Trophoblast cell (in vitro differentiated cells and primary cell): ENCODE measurements around the gene SLC2A4.
A peak's percentile ranks its signal among the peaks of the same experiment; 100 is the strongest.

Experiments
- DNase-seq, 2 donors: peaks; one replicate each; pipeline ENCODE4 v3.0.0-alpha.2; 2016
- H2AFZ ChIP-seq: 2 replicates; pipeline ENCODE4 v1.6.1; 2013; ENCODE audit warnings: low read length, moderate library complexity, mild to moderate bottlenecking; ENCODE audit not compliant: insufficient read depth, poor library complexity
- H2AK5ac ChIP-seq: 2 replicates; pipeline ENCODE4 v1.6.1; 2013; ENCODE audit warnings: mild to moderate bottlenecking, low read length
- H2BK120ac ChIP-seq: 2 replicates; pipeline ENCODE4 v1.6.1; 2013; ENCODE audit warnings: low read length, mild to moderate bottlenecking, moderate library complexity; ENCODE audit not compliant: insufficient read depth, poor library complexity
- H2BK12ac ChIP-seq: 2 replicates; pipeline ENCODE4 v1.6.1; 2013; ENCODE audit warnings: mild to moderate bottlenecking, low read length, moderate library complexity
- H2BK5ac ChIP-seq: 2 replicates; pipeline ENCODE4 v1.6.1; 2013; ENCODE audit warnings: low read length, low read depth, moderate library complexity, mild to moderate bottlenecking; ENCODE audit not compliant: poor library complexity
- H3K14ac ChIP-seq: 2 replicates; pipeline ENCODE4 v1.6.1; 2013; ENCODE audit warnings: mild to moderate bottlenecking, low read length
- H3K18ac ChIP-seq: 2 replicates; pipeline ENCODE4 v1.6.1; 2013; ENCODE audit warnings: mild to moderate bottlenecking, low read length
- H3K23ac ChIP-seq: 2 replicates; pipeline ENCODE4 v1.6.1; 2013; ENCODE audit warnings: low read length
- H3K27ac ChIP-seq: 2 replicates; pipeline ENCODE4 v1.5.1; 2013; ENCODE audit warnings: low read depth, mild to moderate bottlenecking, inconsistent platforms, low read length, moderate library complexity
- H3K27me3 ChIP-seq: 2 replicates; pipeline ENCODE4 v1.6.1; 2013; ENCODE audit warnings: inconsistent platforms, mild to moderate bottlenecking, low read length, moderate library complexity; ENCODE audit not compliant: insufficient read depth
- H3K36me3 ChIP-seq, 2 experiments: 1 replicate in 1 of 2; 2 replicates in 1 of 2; pipeline ENCODE4 v1.6.1; 2013; ENCODE audit warnings: low read length in 2 of 2, mild to moderate bottlenecking in 2 of 2, moderate library complexity in 1 of 2; ENCODE audit not compliant: insufficient read depth in 2 of 2, control insufficient read depth in 1 of 2
- H3K4ac ChIP-seq: 2 replicates; pipeline ENCODE4 v1.6.1; 2013; ENCODE audit warnings: low read depth, mild to moderate bottlenecking, low read length, moderate library complexity
- H3K4me1 ChIP-seq, 2 experiments: 1 replicate in 1 of 2; 2 replicates in 1 of 2; pipeline ENCODE4 v1.6.1; 2013; ENCODE audit warnings: low read length in 2 of 2, mild to moderate bottlenecking in 2 of 2, moderate library complexity in 1 of 2; ENCODE audit not compliant: insufficient read depth in 2 of 2, control insufficient read depth in 1 of 2
- H3K4me2 ChIP-seq: 2 replicates; pipeline ENCODE4 v1.6.1; 2013; ENCODE audit warnings: inconsistent platforms, mild to moderate bottlenecking, low read length, moderate library complexity
- H3K4me3 ChIP-seq: 2 replicates; pipeline ENCODE4 v1.5.1; 2013; ENCODE audit warnings: mild to moderate bottlenecking, low read depth, low read length, inconsistent platforms
- H3K79me1 ChIP-seq: one replicate; pipeline ENCODE4 v1.6.1; 2013; ENCODE audit warnings: low read length
- H3K79me2 ChIP-seq: 2 replicates; pipeline ENCODE4 v1.6.1; 2013; ENCODE audit warnings: low read length, mild to moderate bottlenecking; ENCODE audit not compliant: control insufficient read depth, insufficient read depth, poor library complexity
- H3K9ac ChIP-seq: 2 replicates; pipeline ENCODE4 v1.6.1; 2013; ENCODE audit warnings: mild to moderate bottlenecking, low read length
- H3K9me3 ChIP-seq: 2 replicates; pipeline ENCODE4 v1.6.1; 2013; ENCODE audit warnings: low read depth, mild to moderate bottlenecking, control low read depth, inconsistent platforms, low read length; ENCODE audit not compliant: insufficient read depth
- H4K12ac ChIP-seq: 2 replicates; pipeline ENCODE4 v1.6.1; 2013; ENCODE audit warnings: low read depth, mild to moderate bottlenecking, low read length, moderate library complexity
- H4K8ac ChIP-seq: 2 replicates; pipeline ENCODE4 v1.6.1; 2013; ENCODE audit warnings: low read depth, mild to moderate bottlenecking, low read length, moderate library complexity
- H4K91ac ChIP-seq: one replicate; pipeline ENCODE4 v1.6.1; 2013; ENCODE audit warnings: low read depth, mild to moderate bottlenecking, low read length, moderate library complexity
- WGBS: extraction: QIAGEN DNeasy Blood & Tissue Kit; methylation state at CpG from one replicate; pipeline ENCODE4 v1.1.7; 2013; ENCODE audit warnings: missing lambda C conversion rate; ENCODE audit not compliant: insufficient read length, insufficient coverage; ENCODE audit errors: extremely low coverage; 5-methylcytosine and 5-hydroxymethylcytosine counted together

SLC2A4 gene

GRCh38 chr17:7308625-7309433 lies 27.3 kb downstream of the SLC2A4 start:
- peaks cover 4 to 5% of the 10 kb centered on the region in 2 experiments for H3K4me1 ChIP-seq
- H3K23ac ChIP-seq, result no peak overlapping the region
- H3K18ac ChIP-seq, result peak overlapping the region; percentile 98
- peak overlapping the region; percentile 90 for H3K27ac ChIP-seq
- peak; percentile 72 to 82 for DNase-seq
- peak overlapping the region; percentile 99 for H3K9ac ChIP-seq
- H4K12ac ChIP-seq, result peak overlapping the region; percentile 69
- peak overlapping the region; percentile 82 for H2BK120ac ChIP-seq
- H2BK12ac ChIP-seq, result no peak overlapping the region
- peaks cover 33 to 41% of the 10 kb centered on the region in 2 experiments for H3K36me3 ChIP-seq
- H3K79me1 ChIP-seq, result peaks cover 16% of the 10 kb centered on the region
- peak overlapping the region; percentile 94 for H4K91ac ChIP-seq
- peak overlapping the region; percentile 96 for H2AK5ac ChIP-seq
- peak overlapping the region; percentile 96 for H4K8ac ChIP-seq
- peak overlapping the region; percentile 97 for H3K4me2 ChIP-seq
- no peak overlapping the region for H2AFZ ChIP-seq
- no peaks in the 10 kb centered on the region for H3K27me3 ChIP-seq
- WGBS, result no CpG with 5 or more reads among the region's 14 CpGs
- H3K4me3 ChIP-seq, result peak overlapping the region; percentile 99
- H3K14ac ChIP-seq, result peak overlapping the region; percentile 97
- H3K9me3 ChIP-seq, result no peaks in the 10 kb centered on the region
- peak overlapping the region; percentile 95 for H2BK5ac ChIP-seq
- peaks cover 22% of the 10 kb centered on the region for H3K79me2 ChIP-seq
- peak overlapping the region; percentile 80 for H3K4ac ChIP-seq

- no peak overlapping the region for H3K14ac ChIP-seq
- no peak overlapping the region for H3K27ac ChIP-seq
- H2BK12ac ChIP-seq, result no peak overlapping the region
- H3K4ac ChIP-seq, result peak overlapping the region; percentile 82
- H3K4me3 ChIP-seq, result no peak overlapping the region
- DNase-seq, result no peak
- H3K4me1 ChIP-seq, result peaks cover 4 to 6% of the 10 kb centered on the region in 2 experiments
- H3K79me2 ChIP-seq, result peaks cover 22% of the 10 kb centered on the region
- H3K9ac ChIP-seq, result no peak overlapping the region
- no peak overlapping the region for H3K23ac ChIP-seq
- peaks cover 16% of the 10 kb centered on the region for H3K79me1 ChIP-seq
- no peaks in the 10 kb centered on the region for H3K9me3 ChIP-seq
- H2AFZ ChIP-seq, result no peak overlapping the region
- no peak overlapping the region for H3K18ac ChIP-seq
- H3K4me2 ChIP-seq, result no peak overlapping the region
- no peak overlapping the region for H4K12ac ChIP-seq
- H4K91ac ChIP-seq, result no peak overlapping the region
- no peak overlapping the region for H2BK120ac ChIP-seq
- no peak overlapping the region for H2BK5ac ChIP-seq
- peaks cover 35 to 44% of the 10 kb centered on the region in 2 experiments for H3K36me3 ChIP-seq
- no peaks in the 10 kb centered on the region for H3K27me3 ChIP-seq
- H2AK5ac ChIP-seq, result no peak overlapping the region
- no CpG with 5 or more reads among the region's 12 CpGs for WGBS
- no peak overlapping the region for H4K8ac ChIP-seq
These were observed 28.1 kb downstream of the SLC2A4 start for GRCh38 chr17:7309628-7310027.

GRCh38 chr17:7311110-7311705 lies 29.7 kb downstream of the SLC2A4 start:
- H3K18ac ChIP-seq, result no peak overlapping the region
- no peak overlapping the region for H3K9ac ChIP-seq
- H4K8ac ChIP-seq, result no peak overlapping the region
- peaks cover 24% of the 10 kb centered on the region for H3K79me2 ChIP-seq
- no peak overlapping the region for H3K4me3 ChIP-seq
- DNase-seq, result no peak
- H2BK12ac ChIP-seq, result no peak overlapping the region
- no peak overlapping the region for H3K4ac ChIP-seq
- no peak overlapping the region for H2BK120ac ChIP-seq
- H3K4me2 ChIP-seq, result no peak overlapping the region
- peaks cover 40 to 50% of the 10 kb centered on the region in 2 experiments for H3K36me3 ChIP-seq
- no peak overlapping the region for H4K12ac ChIP-seq
- no peaks in the 10 kb centered on the region for H3K27me3 ChIP-seq
- H3K27ac ChIP-seq, result no peak overlapping the region
- no peaks in the 10 kb centered on the region for H3K9me3 ChIP-seq
- no peak overlapping the region for H4K91ac ChIP-seq
- no peak overlapping the region for H3K23ac ChIP-seq
- H3K4me1 ChIP-seq, result peaks cover 8 to 9% of the 10 kb centered on the region in 2 experiments
- H3K79me1 ChIP-seq, result peaks cover 18% of the 10 kb centered on the region
- WGBS, result 100% methylated on average over 1 of the region's 7 CpGs
- no peak overlapping the region for H2AFZ ChIP-seq
- no peak overlapping the region for H2BK5ac ChIP-seq
- no peak overlapping the region for H3K14ac ChIP-seq
- no peak overlapping the region for H2AK5ac ChIP-seq

GRCh38 chr17:7312432-7313087 lies 31.0 kb downstream of the SLC2A4 start:
- no peak overlapping the region for H3K14ac ChIP-seq
- H3K27ac ChIP-seq, result no peak overlapping the region
- no peaks in the 10 kb centered on the region for H3K9me3 ChIP-seq
- peaks cover 13% of the 10 kb centered on the region for H3K79me1 ChIP-seq
- no CpG with 5 or more reads among the region's 7 CpGs for WGBS
- H3K9ac ChIP-seq, result no peak overlapping the region
- peaks cover 48 to 59% of the 10 kb centered on the region in 2 experiments for H3K36me3 ChIP-seq
- H4K8ac ChIP-seq, result no peak overlapping the region
- H4K12ac ChIP-seq, result no peak overlapping the region
- peaks cover 7 to 9% of the 10 kb centered on the region in 2 experiments for H3K4me1 ChIP-seq
- no peak overlapping the region for H3K4me2 ChIP-seq
- peaks cover 23% of the 10 kb centered on the region for H3K79me2 ChIP-seq
- no peak for DNase-seq
- no peak overlapping the region for H3K4me3 ChIP-seq
- H2BK120ac ChIP-seq, result no peak overlapping the region
- no peak overlapping the region for H2BK5ac ChIP-seq
- H2BK12ac ChIP-seq, result no peak overlapping the region
- no peak overlapping the region for H2AK5ac ChIP-seq
- no peak overlapping the region for H3K23ac ChIP-seq
- H3K27me3 ChIP-seq, result no peaks in the 10 kb centered on the region
- H3K18ac ChIP-seq, result no peak overlapping the region
- no peak overlapping the region for H4K91ac ChIP-seq
- H3K4ac ChIP-seq, result no peak overlapping the region
- H2AFZ ChIP-seq, result no peak overlapping the region
